SK-N-MC (cell line): ENCODE measurements around the gene PLPP4.

ENCODE experiments used
- EZH2 ChIP-seq: fragments of 200-600 bp; sonication (generic); IDR thresholded peaks from one replicate; pipeline ENCODE4 v1.6.1; 2017; ENCODE audit warnings: antibody characterized with exemption
- POLR2AphosphoS5 ChIP-seq: IDR thresholded peaks from 2 replicates; pipeline ENCODE4 v1.6.1; 2012; ENCODE audit warnings: mild to moderate bottlenecking, low read depth, low read length, borderline replicate concordance

GRCh38 chr10:120431251-120431651 is 25.8 kb upstream of the PLPP4 start:
- TF ChIP-seq EZH2 (no peak), POLR2AphosphoS5 (no peak)
